ENCODE data around the gene WNT3A. TPM values are rescaled to one million over a fixed set of nuclear protein-coding genes. Genes with fewer than 3 reads are reported as not detected.
A peak's percentile ranks its signal among the peaks of the same experiment; 100 is the strongest.

WNT3A gene
- total RNA-seq, 1 donor from 2014 or later: not detected

GRCh38 chr1:228060458-228061190 is 53.8 kb downstream of the WNT3A start:
- H3K27me3 Mint-ChIP-seq (ENCODE audit: low read depth): peaks cover 39% of the 10 kb centered on the region

GRCh38 chr1:228061411-228062084 is 54.8 kb downstream of the WNT3A start:
- Mint-ChIP-seq H3K27me3 (ENCODE audit: low read depth) (peaks cover 31% of the 10 kb centered on the region), H3K4me3 (ENCODE audit: unreplicated experiment) (no peak overlapping the region), H3K27ac (ENCODE audit: unreplicated experiment) (no peak overlapping the region), H3K4me1 (ENCODE audit: low read depth) (peaks cover 9% of the 10 kb centered on the region), H3K9me3 (ENCODE audit: low read depth) (no peaks in the 10 kb centered on the region), H3K36me3 (ENCODE audit: low read depth) (no peaks in the 10 kb centered on the region)
- DNase-seq (ENCODE audit: low spot score): peak; percentile 63
- no peak for TF ChIP-seq CTCF (IDR thresholded peaks at IDR 0.05)

More at GRCh38 chr1:228060458-228061190, 53.8 kb downstream of the WNT3A start:
- peak; percentile 19 for TF ChIP-seq CTCF (IDR thresholded peaks at IDR 0.05)
- Mint-ChIP-seq H3K27ac (ENCODE audit: unreplicated experiment) (no peak overlapping the region), H3K36me3 (ENCODE audit: low read depth) (no peaks in the 10 kb centered on the region), H3K9me3 (ENCODE audit: low read depth) (peaks cover 3% of the 10 kb centered on the region), H3K4me3 (ENCODE audit: unreplicated experiment) (no peak overlapping the region), H3K4me1 (ENCODE audit: low read depth) (peaks cover 9% of the 10 kb centered on the region)
- DNase-seq (ENCODE audit: low spot score): peak; percentile 87

GRCh38 chr1:228062085-228062791 is 55.4 kb downstream of the WNT3A start:
- Mint-ChIP-seq H3K4me1 (ENCODE audit: low read depth) (peaks cover 9% of the 10 kb centered on the region), H3K9me3 (ENCODE audit: low read depth) (no peaks in the 10 kb centered on the region), H3K27ac (ENCODE audit: unreplicated experiment) (no peak overlapping the region), H3K4me3 (ENCODE audit: unreplicated experiment) (no peak overlapping the region), H3K27me3 (ENCODE audit: low read depth) (peaks cover 28% of the 10 kb centered on the region), H3K36me3 (ENCODE audit: low read depth) (no peaks in the 10 kb centered on the region)
- no peak for TF ChIP-seq CTCF (IDR thresholded peaks at IDR 0.05)
- DNase-seq (ENCODE audit: low spot score): no peak

GRCh38 chr1:228062812-228063211 is 56.0 kb downstream of the WNT3A start:
- no peak overlapping the region for H3K27ac Mint-ChIP-seq (ENCODE audit: unreplicated experiment)
- TF ChIP-seq CTCF (IDR thresholded peaks at IDR 0.05): no peak
- H3K36me3 Mint-ChIP-seq (ENCODE audit: low read depth): no peaks in the 10 kb centered on the region

More at GRCh38 chr1:228062812-228063211, 56.0 kb downstream of the WNT3A start:
- peaks cover 9% of the 10 kb centered on the region for H3K4me1 Mint-ChIP-seq (ENCODE audit: low read depth)
- H3K27me3 Mint-ChIP-seq (ENCODE audit: low read depth): peaks cover 25% of the 10 kb centered on the region
- DNase-seq (ENCODE audit: low spot score): no peak
- no peaks in the 10 kb centered on the region for H3K9me3 Mint-ChIP-seq (ENCODE audit: low read depth)
- no peak overlapping the region for H3K4me3 Mint-ChIP-seq (ENCODE audit: unreplicated experiment)
